KOPT-K1 (cell line): Measurements from ENCODE around the gene MLEC.
A peak's percentile ranks its signal among the peaks of the same experiment; 100 is the strongest.
"Not testable (repeated sequence)": the region's sequence is repeated elsewhere in the genome, so short reads cannot be mapped to it uniquely, and the experiment has no call there.

Experiments used
- H3K27ac ChIP-seq: fragments of 200-600 bp; sonication (generic); 2 replicates; pipeline ENCODE4 v1.5.1; 2016; ENCODE audit warnings: antibody characterized with exemption, mild to moderate bottlenecking, low read depth, low read length; ENCODE audit not compliant: poor library complexity, severe bottlenecking
- H3K36me3 ChIP-seq: fragments of 200-600 bp; sonication (generic); 2 replicates; pipeline ENCODE4 v1.5.1; 2017; ENCODE audit warnings: antibody characterized with exemption, mild to moderate bottlenecking, low read length, moderate library complexity; ENCODE audit not compliant: insufficient read depth
- H3K9me3 ChIP-seq: fragments of 200-600 bp; sonication (generic); 2 replicates; pipeline ENCODE4 v1.5.1; 2017; ENCODE audit warnings: antibody characterized with exemption, low read length, mild to moderate bottlenecking; ENCODE audit not compliant: insufficient read depth, poor library complexity, severe bottlenecking

The MLEC gene

GRCh38 chr12:120719496-120720233 lies 32.7 kb downstream of the MLEC start:
- H3K27ac ChIP-seq = peak overlapping the region; percentile 37
- H3K36me3 ChIP-seq = peaks cover 99% of the 10 kb centered on the region
- H3K9me3 ChIP-seq = no peaks in the 10 kb centered on the region

GRCh38 chr12:120720234-120720986 lies 33.5 kb downstream of the MLEC start:
- Histone ChIP-seq H3K9me3 (no peaks in the 10 kb centered on the region), H3K36me3 (peaks cover 93% of the 10 kb centered on the region), H3K27ac (no peak overlapping the region)

GRCh38 chr12:120720987-120721801 lies 34.2 kb downstream of the MLEC start:
- Histone ChIP-seq H3K27ac (no peak overlapping the region), H3K36me3 (peaks cover 85% of the 10 kb centered on the region)

DNA sequence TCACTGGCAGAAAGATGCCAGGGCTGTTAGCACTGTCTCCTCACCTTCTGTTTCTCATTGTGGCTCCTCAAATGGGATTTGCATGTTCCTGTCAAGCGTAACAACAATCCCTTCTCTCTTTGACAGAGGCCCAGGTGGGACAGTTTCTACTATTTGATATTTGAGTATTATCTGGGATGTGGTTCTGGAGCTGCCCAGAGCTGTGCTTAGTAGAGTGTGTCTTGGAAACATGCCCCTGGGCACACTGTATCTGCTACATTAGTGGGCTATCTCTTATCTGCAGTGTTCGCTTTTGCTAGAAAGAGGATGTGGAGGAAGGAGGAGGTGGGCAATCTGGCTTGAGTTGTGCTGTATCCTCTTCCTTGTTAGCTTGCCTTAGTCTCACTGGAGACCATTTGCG lies 34.9 kb downstream of the MLEC start:
- H3K36me3 ChIP-seq = peaks cover 78% of the 10 kb centered on the region
- no peak overlapping the region for H3K27ac ChIP-seq
- H3K9me3 ChIP-seq = no peaks in the 10 kb centered on the region

More at GRCh38 chr12:120720987-120721801, 34.2 kb downstream of the MLEC start:
- H3K9me3 ChIP-seq = no peaks in the 10 kb centered on the region

DNA sequence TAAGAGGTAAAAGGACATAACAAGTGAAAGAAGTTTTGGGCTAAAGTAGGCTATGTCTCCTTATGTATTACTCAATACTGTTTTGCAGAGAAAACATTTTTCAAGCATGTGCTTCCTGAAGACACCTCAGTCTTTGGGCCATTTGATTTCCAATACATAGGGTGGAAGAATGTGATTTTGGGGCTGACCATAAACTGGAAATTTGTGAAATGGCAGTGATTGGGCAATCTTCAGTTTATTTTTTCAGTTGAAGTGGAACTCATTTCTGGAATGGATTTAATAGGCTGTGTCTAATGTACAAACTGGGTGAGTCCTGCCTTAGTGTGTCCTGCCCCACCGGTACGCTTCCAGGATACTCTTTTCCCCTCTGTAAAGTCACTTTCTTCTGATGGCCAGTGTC lies 35.8 kb downstream of the MLEC start:
- Histone ChIP-seq H3K27ac (no peak overlapping the region), H3K9me3 (no peaks in the 10 kb centered on the region), H3K36me3 (peaks cover 75% of the 10 kb centered on the region)

GRCh38 chr12:120724720-120725119 lies 37.8 kb downstream of the MLEC start:
- Histone ChIP-seq H3K27ac (no peak overlapping the region), H3K36me3 (peaks cover 69% of the 10 kb centered on the region), H3K9me3 (no peaks in the 10 kb centered on the region)

DNA sequence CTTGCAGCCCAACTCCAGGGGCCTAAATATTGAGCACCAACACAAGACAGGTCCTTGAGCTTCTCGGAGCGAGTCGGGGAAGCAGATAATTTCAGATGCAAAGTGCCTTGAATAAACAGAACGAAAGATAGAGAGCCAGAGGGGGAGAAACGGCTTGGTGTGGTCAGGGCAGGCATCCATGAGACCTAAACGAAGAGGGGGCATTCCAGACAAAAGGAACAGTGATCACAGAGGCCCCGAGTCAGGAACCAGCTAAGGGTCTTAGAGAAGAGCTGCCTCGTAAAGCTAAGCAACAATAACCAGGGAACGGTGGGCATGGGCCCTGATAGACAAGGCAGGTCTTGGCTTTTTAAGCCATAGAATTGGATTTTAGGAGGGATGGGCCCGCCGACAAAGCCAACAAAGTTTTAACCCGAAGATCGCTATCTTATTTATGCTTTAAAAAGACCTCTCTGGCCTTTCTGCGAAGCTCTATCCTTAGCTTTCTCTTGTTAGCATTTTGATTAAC lies 38.3 kb downstream of the MLEC start:
- Histone ChIP-seq H3K27ac (peak overlapping the region; percentile 57), H3K36me3 (peaks cover 69% of the 10 kb centered on the region), H3K9me3 (no peaks in the 10 kb centered on the region)

GRCh38 chr12:120725659-120726509 lies 38.9 kb downstream of the MLEC start, which contains the start of gene ACADS:
TSS of gene ACADS (plus strand) at chr12:120725826. CDS start at chr12:120725886, 60 bp downstream.
- Histone ChIP-seq H3K27ac (peak within 1 kb of the TSS; percentile 57), H3K36me3 (peaks cover 69% of the 10 kb centered on the region), H3K9me3 (no peaks in the 10 kb centered on the region)

GRCh38 chr12:120726510-120726793 lies 39.5 kb downstream of the MLEC start:
- Histone ChIP-seq H3K27ac (peak overlapping the region; percentile 57), H3K9me3 (no peaks in the 10 kb centered on the region), H3K36me3 (peaks cover 67% of the 10 kb centered on the region)

DNA sequence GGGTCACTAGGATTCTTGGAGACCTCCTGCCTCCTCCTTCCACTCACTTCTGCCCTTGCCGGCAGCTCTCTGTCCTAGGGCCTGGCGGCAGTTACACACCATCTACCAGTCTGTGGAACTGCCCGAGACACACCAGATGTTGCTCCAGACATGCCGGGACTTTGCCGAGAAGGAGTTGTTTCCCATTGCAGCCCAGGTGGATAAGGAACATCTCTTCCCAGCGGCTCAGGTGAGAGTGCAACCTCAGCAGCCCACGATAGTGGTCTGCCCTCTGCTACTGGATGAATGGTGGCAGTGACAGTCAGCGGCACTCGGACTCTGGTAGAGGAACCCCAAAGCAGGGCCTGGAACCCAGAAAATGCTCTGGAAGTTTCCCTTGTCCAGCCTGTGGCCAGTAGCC lies 40.0 kb downstream of the MLEC start:
- Histone ChIP-seq H3K36me3 (peaks cover 62% of the 10 kb centered on the region), H3K9me3 (no peaks in the 10 kb centered on the region), H3K27ac (no peak overlapping the region)

- not testable (repeated sequence) for H3K9me3 ChIP-seq, H3K27ac ChIP-seq
- peaks cover 37% of the 10 kb centered on the region for H3K36me3 ChIP-seq
Observed at GRCh38 chr12:120732198-120732597, 45.2 kb downstream of the MLEC start.

GRCh38 chr12:120733574-120733973 lies 46.6 kb downstream of the MLEC start:
- peaks cover 34% of the 10 kb centered on the region for H3K36me3 ChIP-seq
- H3K27ac ChIP-seq = no peak overlapping the region
- H3K9me3 ChIP-seq = no peaks in the 10 kb centered on the region

DNA sequence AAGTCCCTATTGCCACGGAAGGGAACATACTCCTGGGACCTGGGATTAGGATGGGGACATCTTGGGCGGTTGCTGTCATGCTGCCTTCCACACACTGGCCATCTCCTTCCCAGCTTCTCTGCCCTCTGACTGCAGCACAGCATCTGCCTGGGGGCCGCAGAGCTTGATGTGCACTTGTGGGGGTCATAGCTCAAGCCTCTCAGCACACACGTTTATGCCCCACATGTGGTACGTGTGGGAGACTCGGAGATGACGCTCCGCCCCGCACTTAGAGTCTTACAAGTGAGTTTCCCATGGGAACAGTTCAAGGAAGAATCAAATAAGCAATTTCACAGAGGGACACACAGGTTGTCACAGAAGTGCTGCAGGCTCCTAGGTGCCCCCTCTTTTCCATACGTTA lies 47.3 kb downstream of the MLEC start:
- no peaks in the 10 kb centered on the region for H3K9me3 ChIP-seq
- H3K36me3 ChIP-seq = peaks cover 36% of the 10 kb centered on the region

GRCh38 chr12:120735181-120735580 lies 48.2 kb downstream of the MLEC start:
- Histone ChIP-seq H3K36me3 (peaks cover 31% of the 10 kb centered on the region; the same call in 1 of the 2 replicates), H3K27ac (no peak overlapping the region), H3K9me3 (no peaks in the 10 kb centered on the region)

More for the DNA sequence above, 47.3 kb downstream of the MLEC start:
- H3K27ac ChIP-seq = no peak overlapping the region
